ENCODE data around the gene GANC. TPM values are rescaled to one million over a fixed set of nuclear protein-coding genes. Genes with fewer than 3 reads are reported as not detected.

GANC gene
- total and polyA plus RNA-seq, 2 donors (not counting 1 experiment from before 2014, with no cell fraction given): 15.1 to 24.6 TPM

DNA sequence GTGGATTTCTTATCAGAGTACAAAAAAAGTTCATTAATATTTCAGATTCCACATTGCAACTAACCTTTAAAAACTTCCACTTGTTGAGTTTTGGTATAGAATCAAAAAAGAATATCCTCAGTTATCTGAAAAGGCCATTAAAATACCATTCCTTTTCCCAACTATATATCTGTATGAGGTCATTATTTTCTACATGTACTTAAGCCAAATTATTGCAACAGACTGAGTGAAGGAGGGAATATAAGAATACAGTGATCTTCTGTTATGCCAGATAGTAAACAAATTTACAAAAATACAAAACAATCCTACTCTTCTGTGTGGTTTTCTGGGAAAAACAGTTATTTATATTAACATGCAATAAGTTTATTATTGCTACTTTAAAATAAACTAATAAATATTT is 5.7 kb upstream of the GANC start:
- no peak for TF ChIP-seq EZH2 (IDR thresholded peaks at IDR 0.05; ENCODE audit: low read length, missing control alignments)
- TF ChIP-seq, protein P1, sequence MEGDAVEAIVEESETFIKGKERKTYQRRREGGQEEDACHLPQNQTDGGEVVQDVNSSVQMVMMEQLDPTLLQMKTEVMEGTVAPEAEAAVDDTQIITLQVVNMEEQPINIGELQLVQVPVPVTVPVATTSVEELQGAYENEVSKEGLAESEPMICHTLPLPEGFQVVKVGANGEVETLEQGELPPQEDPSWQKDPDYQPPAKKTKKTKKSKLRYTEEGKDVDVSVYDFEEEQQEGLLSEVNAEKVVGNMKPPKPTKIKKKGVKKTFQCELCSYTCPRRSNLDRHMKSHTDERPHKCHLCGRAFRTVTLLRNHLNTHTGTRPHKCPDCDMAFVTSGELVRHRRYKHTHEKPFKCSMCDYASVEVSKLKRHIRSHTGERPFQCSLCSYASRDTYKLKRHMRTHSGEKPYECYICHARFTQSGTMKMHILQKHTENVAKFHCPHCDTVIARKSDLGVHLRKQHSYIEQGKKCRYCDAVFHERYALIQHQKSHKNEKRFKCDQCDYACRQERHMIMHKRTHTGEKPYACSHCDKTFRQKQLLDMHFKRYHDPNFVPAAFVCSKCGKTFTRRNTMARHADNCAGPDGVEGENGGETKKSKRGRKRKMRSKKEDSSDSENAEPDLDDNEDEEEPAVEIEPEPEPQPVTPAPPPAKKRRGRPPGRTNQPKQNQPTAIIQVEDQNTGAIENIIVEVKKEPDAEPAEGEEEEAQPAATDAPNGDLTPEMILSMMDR (conservative IDR thresholded peaks at IDR 0.05 in 1 of 2, IDR thresholded peaks at IDR 0.05 in 1 of 2; ENCODE audit: low read depth in 1 of 2, low read length in 2 of 2): no peak
- Histone ChIP-seq H3K79me2 (ENCODE audit: control insufficient read depth, insufficient read depth, low read length) (peaks cover 44% of the 10 kb centered on the region), H3K4me3 (replicated peaks in 1 of 4; ENCODE audit: control extremely low read depth in 1 of 4, insufficient read depth in 1 of 4, low read depth in 3 of 4, low read length in 4 of 4) (no peak overlapping the region), H3K27me3 (ENCODE audit: control insufficient read depth, insufficient read depth, low read length) (no peaks in the 10 kb centered on the region), H3K36me3 (ENCODE audit: control insufficient read depth, insufficient read depth, low read length) (peaks cover 9% of the 10 kb centered on the region), H3K4me1 (ENCODE audit: control insufficient read depth, extremely low read depth, insufficient read depth, low read length) (no peaks in the 10 kb centered on the region), H3K4me2 (ENCODE audit: extremely low read depth, insufficient read depth, low read length) (no peak overlapping the region), H4K20me1 (ENCODE audit: control insufficient read depth, extremely low read depth, insufficient read depth, low read length) (no peaks in the 10 kb centered on the region), H3K9ac (ENCODE audit: insufficient read depth, low read length) (no peak overlapping the region), H2AFZ (ENCODE audit: low read length) (no peak overlapping the region), H3K27ac (ENCODE audit: insufficient read depth, low read length) (no peak overlapping the region), H3K9me3 (ENCODE audit: control insufficient read depth, insufficient read depth, low read depth, low read length) (no peaks in the 10 kb centered on the region)
- DNase-seq (ENCODE audit: low read depth in 2 of 2): peak in 1 of 2 donors; percentile 26

DNA sequence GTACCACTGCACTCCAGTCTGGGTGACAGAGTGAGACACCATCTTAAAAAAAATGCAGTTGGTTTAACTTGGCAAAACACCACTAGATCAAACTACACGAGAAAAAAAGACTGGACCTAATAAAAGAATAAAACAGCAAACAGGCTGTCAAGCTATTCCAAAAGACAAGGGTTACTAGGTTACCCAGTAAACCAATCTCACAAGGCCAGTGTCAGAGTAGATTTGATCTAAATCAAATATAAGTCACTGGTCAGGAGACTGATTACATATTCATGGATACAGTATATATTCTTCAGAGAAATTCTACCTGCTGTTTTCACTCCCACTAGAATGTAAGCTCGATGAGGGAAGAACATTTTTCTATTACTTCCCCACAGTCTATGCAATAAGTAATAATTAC is 2.5 kb upstream of the GANC start:
- Histone ChIP-seq H3K4me1 (ENCODE audit: control insufficient read depth, extremely low read depth, insufficient read depth, low read length) (no peaks in the 10 kb centered on the region), H3K79me2 (ENCODE audit: control insufficient read depth, insufficient read depth, low read length) (peaks cover 53% of the 10 kb centered on the region), H3K4me2 (ENCODE audit: extremely low read depth, insufficient read depth, low read length) (peak overlapping the region; percentile 46), H3K36me3 (ENCODE audit: control insufficient read depth, insufficient read depth, low read length) (peaks cover 2% of the 10 kb centered on the region), H3K9me3 (ENCODE audit: control insufficient read depth, insufficient read depth, low read depth, low read length) (no peaks in the 10 kb centered on the region), H3K27me3 (ENCODE audit: control insufficient read depth, insufficient read depth, low read length) (no peaks in the 10 kb centered on the region), H4K20me1 (ENCODE audit: control insufficient read depth, extremely low read depth, insufficient read depth, low read length) (no peaks in the 10 kb centered on the region), H3K4me3 (replicated peaks in 1 of 4; ENCODE audit: control extremely low read depth in 1 of 4, insufficient read depth in 1 of 4, low read depth in 3 of 4, low read length in 4 of 4) (peak overlapping the region in 1 of 4 experiments; percentile 82), H3K9ac (ENCODE audit: insufficient read depth, low read length) (no peak overlapping the region), H2AFZ (ENCODE audit: low read length) (no peak overlapping the region), H3K27ac (ENCODE audit: insufficient read depth, low read length) (no peak overlapping the region)
- DNase-seq (ENCODE audit: low read depth in 2 of 2): no peak
- TF ChIP-seq, protein P1 (conservative IDR thresholded peaks at IDR 0.05 in 1 of 2, IDR thresholded peaks at IDR 0.05 in 1 of 2; ENCODE audit: low read depth in 1 of 2, low read length in 2 of 2): no peak
- TF ChIP-seq EZH2 (IDR thresholded peaks at IDR 0.05; ENCODE audit: low read length, missing control alignments): no peak

DNA sequence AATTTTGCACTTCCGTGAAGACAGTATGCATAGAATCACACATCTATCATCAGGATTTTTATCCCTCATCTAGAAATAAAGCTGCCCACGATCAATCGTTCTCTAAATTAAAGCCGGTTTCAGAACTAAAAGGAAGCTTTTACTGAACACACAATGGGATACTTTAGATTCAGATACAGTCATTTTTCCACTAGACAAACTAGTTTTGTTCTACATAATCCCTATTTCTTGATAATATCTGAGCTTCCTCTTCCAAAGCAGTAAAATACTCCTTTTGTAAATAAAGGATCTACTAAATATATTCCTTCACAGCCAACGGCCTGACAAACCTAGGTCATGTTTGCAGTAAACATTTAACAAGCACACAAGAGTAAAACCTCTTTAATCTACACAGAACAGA is 2.0 kb upstream of the GANC start:
- Histone ChIP-seq H3K4me1 (ENCODE audit: control insufficient read depth, extremely low read depth, insufficient read depth, low read length) (no peaks in the 10 kb centered on the region), H3K9me3 (ENCODE audit: control insufficient read depth, insufficient read depth, low read depth, low read length) (no peaks in the 10 kb centered on the region), H3K4me2 (ENCODE audit: extremely low read depth, insufficient read depth, low read length) (peak overlapping the region; percentile 83), H4K20me1 (ENCODE audit: control insufficient read depth, extremely low read depth, insufficient read depth, low read length) (no peaks in the 10 kb centered on the region), H3K79me2 (ENCODE audit: control insufficient read depth, insufficient read depth, low read length) (peaks cover 57% of the 10 kb centered on the region), H3K27me3 (ENCODE audit: control insufficient read depth, insufficient read depth, low read length) (no peaks in the 10 kb centered on the region), H3K4me3 (replicated peaks in 1 of 4; ENCODE audit: control extremely low read depth in 1 of 4, insufficient read depth in 1 of 4, low read depth in 3 of 4, low read length in 4 of 4) (peak overlapping the region; percentile 31 to 98 (median 60)), H2AFZ (ENCODE audit: low read length) (no peak overlapping the region), H3K36me3 (ENCODE audit: control insufficient read depth, insufficient read depth, low read length) (peaks cover 2% of the 10 kb centered on the region), H3K9ac (ENCODE audit: insufficient read depth, low read length) (no peak overlapping the region), H3K27ac (ENCODE audit: insufficient read depth, low read length) (peak overlapping the region; percentile 29)
- DNase-seq (ENCODE audit: low read depth in 2 of 2): no peak
- TF ChIP-seq, protein P1 (conservative IDR thresholded peaks at IDR 0.05 in 1 of 2, IDR thresholded peaks at IDR 0.05 in 1 of 2; ENCODE audit: low read depth in 1 of 2, low read length in 2 of 2): no peak
- TF ChIP-seq EZH2 (IDR thresholded peaks at IDR 0.05; ENCODE audit: low read length, missing control alignments): no peak
